ENCODE data around the gene NEU3.
"Not testable (repeated sequence)": the region's sequence is repeated elsewhere in the genome, so short reads cannot be mapped to it uniquely, and the experiment has no call there.

The NEU3 gene

DNA sequence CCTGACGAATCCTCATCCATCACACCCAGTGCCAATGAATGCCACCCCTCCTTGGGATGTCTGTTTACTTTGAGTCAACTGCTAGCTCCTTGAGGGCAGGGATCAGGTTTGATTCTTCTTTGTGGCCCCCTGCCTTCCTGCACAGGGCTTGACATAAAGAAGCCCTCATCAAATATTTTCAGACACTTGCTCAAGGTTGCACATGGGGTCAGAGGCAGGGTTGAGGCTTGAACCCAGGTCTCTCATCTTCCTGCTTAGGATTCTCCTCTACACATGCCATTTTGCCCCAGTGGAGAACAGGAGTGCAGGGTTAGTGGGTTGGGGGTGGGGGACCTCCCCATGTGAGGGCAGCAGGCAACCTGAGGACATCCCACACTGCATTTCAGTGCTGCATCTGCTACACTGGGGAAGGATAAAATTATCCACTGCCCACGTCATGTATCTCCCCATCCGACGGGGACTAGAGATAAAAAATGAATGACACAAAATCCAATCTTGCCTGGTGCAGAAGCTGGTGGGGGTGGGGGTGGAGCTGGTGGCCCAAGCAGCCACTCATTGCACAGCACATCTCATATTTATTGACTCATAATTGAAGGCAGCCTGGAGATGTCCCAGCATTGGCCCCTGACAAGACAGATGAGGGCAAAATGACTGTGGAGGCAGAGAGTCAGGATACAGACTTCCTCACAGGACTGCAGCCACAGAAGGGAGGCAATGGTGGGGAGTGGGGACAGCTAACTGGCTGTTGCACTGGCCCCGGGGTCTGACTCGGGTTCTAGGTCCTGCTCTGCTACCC is 41.3 kb downstream of the NEU3 start:
- no peak overlapping the region for H3K4me3 ChIP-seq (ENCODE audit: low read length)
- no peak for TF ChIP-seq ZNF274 (IDR thresholded peaks at IDR 0.05; ENCODE audit: low read depth, low read length)

DNA sequence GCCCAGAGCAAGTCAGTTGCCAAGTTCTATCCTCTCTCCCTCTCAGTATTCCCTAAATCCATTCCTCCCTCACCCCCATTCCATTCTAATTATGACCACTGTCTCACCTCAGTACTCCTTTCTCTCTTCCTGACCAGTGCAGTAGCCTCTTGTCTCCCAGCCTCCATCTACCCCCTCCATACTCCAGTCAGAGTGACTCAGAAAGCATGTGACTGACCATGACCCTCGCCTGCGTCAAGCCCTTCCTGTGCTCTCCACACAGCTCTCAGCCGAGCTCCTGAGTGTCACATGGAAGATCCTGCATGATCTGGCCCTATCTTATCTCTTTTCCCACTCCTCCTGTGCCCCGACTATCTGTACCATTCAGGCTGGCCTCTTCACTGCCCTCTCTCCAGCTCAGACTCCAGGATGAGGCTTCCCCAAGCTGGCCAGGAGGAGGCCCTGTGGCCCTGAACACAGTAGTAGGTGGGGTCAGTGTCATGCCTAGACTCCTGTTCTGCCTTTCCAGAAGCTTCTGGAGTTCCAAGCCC is 42.6 kb downstream of the NEU3 start:
- no peak for TF ChIP-seq ZNF274 (IDR thresholded peaks at IDR 0.05; ENCODE audit: low read depth, low read length)
- H3K4me3 ChIP-seq (ENCODE audit: low read length): no peak overlapping the region

DNA sequence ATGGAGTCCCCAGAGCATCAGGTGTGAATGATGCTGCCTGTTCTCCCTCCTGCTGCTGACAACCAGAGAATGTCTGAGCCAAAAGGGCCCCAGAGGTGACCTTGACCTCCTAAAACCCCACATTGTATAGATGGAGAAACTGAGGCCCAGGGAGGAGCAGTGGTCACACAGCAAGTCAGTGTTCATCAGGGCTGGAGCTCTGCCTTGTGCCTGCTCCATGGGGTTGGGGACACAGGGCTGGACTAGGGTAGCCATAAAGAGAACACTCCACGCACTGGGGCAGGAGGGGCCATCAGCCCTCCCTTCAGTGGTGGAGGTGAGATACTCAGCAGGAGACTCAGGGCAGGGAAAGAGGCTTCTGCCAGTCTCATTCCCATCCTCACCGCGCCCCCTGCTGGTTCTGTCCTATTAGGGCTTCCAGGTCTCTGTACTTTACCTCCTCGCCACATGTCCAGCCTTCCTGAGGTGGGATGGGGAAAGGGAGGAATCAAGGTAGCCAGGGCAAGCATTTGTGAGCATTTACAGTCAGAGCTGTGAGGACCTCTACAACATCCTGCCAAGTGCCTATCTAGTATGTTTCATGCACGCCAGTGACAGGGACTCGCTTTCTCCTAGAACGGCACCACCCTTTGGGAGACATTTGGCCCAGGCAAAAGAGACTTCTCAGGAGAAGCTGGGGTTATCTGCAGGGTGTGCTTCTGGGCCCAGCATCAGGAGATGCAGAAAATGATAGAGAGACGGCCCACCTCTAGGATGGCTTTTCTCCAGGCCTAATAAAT is 43.2 kb downstream of the NEU3 start:
- TF ChIP-seq ZNF274 (IDR thresholded peaks at IDR 0.05; ENCODE audit: low read depth, low read length): no peak
- no peak overlapping the region for H3K4me3 ChIP-seq (ENCODE audit: low read length)

DNA sequence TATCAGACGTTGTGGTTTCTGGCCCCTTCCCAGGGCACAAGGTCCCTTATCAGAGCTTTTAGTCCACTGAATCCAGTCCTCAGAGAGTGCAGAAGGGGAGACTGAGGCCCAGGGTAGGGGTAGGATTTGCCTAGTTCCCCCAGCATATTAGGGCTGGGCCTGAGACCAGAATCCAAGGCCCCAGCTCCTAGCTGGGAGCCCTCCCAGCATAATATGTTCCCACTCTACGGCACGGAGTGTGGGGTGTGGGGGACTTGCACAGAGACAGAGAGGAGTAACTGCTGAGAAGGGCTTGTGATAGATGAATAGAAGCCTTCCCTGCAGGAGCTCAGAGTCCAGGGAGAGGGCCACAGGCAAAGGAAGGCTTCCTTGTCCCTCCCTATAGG is 43.8 kb downstream of the NEU3 start:
- no peak for TF ChIP-seq ZNF274 (IDR thresholded peaks at IDR 0.05; ENCODE audit: low read depth, low read length)
- no peak overlapping the region for H3K4me3 ChIP-seq (ENCODE audit: low read length)

DNA sequence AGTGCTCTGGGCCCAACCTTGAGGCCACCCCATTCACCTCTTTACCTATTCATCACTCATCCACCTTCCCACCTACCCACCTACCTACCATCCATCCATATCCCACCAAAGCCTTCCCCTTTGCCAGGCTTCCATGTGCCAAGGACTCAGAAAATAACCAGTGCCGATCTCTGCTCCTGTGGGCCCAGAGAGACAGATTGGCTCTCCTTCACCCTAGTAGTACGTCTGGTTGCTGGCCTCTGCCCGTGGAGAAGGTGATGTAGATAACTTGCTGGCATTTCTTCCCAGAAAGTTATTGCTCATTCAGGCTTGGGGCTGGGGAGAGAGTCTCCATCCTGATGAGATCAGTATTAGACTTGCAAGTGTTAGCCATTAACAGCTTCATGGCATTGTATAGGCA is 45.2 kb downstream of the NEU3 start:
- no peak for TF ChIP-seq ZNF274 (IDR thresholded peaks at IDR 0.05; ENCODE audit: low read depth, low read length)
- no peak overlapping the region for H3K4me3 ChIP-seq (ENCODE audit: low read length)

DNA sequence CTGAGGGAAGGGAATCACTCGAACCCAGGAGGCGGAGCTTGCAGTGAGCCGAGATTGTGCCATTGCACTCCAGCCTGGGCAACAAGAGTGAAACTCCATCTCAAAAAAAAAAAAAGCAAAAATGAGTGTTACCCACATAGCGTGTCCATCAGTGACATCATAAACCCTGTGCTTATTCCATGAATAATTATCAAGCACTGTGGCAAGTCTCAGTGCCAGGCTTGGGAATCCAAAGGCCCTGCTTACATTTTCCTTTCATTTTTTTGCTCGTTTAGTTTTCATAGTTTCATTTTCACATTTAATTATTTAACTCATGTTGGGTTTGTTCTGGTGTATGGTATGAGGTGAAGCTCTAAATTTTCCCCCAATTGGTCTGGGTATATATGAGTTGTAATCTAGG is 46.5 kb downstream of the NEU3 start:
- no peak overlapping the region for H3K4me3 ChIP-seq (ENCODE audit: low read length)
- no peak for TF ChIP-seq ZNF274 (IDR thresholded peaks at IDR 0.05; ENCODE audit: low read depth, low read length)

DNA sequence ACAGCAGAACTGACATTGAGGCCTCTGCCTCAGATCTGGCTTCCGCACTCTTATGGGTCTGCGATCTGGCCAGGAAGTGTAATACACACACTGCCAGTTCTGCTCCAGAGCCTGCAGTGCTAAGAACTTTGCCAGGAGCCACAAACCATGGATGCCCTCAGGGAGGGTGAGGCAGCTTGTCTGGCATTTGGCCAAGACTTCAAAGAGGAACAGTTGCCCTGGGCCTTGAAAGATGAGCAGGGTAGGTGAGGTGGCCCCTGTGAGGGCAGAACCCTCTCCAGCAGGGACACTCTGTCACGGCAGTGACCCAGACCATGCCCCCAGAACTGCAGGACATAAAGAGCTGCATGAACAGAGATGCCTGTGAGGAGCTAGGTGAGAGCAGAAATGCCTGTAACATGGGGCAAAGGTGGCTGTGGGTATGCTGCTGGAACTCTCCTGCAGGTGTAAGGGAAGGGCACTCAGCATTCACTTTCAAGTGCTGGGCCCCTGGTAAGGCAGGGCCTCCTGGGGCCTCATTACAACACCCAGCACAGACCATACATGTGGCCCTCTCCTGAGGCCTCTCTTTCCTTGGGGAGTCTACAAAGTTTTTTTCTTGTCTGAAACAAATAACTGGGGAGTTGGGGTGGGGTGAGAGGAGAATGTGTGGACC is 47.3 kb downstream of the NEU3 start:
- TF ChIP-seq ZNF274 (IDR thresholded peaks at IDR 0.05; ENCODE audit: low read depth, low read length): no peak
- no peak overlapping the region for H3K4me3 ChIP-seq (ENCODE audit: low read length)

DNA sequence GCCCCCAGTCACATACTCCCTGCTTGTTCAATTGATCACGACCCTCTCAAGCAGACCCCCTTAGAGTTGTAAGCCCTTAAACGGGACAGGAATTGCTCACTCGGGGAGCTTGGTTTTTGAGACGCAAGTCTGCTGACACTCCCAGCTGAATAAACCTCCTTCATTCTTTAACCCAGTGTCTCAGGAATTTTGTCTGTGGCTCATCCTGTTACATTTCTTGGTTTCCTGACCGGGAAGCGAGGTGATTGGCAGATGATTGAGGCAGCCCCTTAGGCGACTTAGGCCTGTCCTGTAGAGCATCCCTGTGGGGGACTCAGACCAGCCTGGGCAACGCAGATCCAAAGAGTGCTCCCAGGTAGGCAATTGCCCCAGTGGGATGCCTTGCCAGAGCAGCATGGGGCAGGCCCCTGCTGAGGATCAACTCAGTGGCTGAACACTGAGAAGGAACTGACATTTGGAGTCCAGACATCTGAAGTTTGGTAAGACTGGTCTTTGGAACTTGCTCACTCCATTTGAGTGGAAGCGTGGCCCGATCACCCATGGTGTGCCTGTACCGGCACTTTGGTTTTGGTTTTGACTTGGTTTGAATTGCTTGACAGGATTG is 51.5 kb downstream of the NEU3 start:
- no peak overlapping the region for H3K4me3 ChIP-seq (ENCODE audit: low read length)
- no peak for TF ChIP-seq ZNF274 (IDR thresholded peaks at IDR 0.05; ENCODE audit: low read depth, low read length)

DNA sequence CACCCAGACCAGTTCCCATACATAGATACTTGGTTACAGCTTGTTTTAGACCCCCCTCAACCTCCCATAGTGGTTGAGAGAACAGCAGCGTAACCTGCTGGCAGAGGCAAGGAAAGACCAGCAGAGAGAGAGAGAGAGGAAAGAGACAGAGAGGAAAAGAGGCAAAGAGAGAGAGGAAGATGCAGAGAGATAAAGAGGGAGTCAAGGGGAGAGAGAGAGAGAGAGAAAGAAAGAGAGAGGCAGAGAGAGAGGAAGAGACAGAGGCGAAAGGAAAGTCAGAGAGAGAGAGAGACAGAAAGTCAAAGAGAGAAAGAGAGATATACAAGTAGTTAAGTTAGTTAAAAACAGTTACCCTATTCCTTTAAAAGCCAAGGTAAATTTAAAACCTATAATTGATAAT is 52.5 kb downstream of the NEU3 start:
- no peak for TF ChIP-seq ZNF274 (IDR thresholded peaks at IDR 0.05; ENCODE audit: low read depth, low read length)
- no peak overlapping the region for H3K4me3 ChIP-seq (ENCODE audit: low read length)

DNA sequence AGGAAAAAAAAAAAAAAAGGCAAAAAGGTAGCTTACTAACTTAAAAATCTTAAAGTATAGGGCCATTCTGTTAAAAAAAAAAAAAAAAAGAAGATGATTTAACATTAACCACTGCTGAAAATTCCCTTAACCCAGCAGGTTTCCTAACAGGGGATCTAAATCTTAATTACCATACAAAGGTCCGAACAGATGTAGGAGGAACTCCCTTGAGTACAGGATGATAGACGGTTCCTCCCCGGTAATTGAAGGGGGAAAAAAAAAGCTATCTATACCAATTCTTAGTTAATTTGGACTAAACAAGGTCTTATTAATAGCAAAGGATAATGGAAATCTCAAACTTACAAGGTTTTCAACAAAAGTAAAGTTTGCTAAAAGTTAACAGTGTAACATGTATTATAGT is 53.1 kb downstream of the NEU3 start:
- not testable (repeated sequence) for H3K4me3 ChIP-seq (ENCODE audit: low read length)

DNA sequence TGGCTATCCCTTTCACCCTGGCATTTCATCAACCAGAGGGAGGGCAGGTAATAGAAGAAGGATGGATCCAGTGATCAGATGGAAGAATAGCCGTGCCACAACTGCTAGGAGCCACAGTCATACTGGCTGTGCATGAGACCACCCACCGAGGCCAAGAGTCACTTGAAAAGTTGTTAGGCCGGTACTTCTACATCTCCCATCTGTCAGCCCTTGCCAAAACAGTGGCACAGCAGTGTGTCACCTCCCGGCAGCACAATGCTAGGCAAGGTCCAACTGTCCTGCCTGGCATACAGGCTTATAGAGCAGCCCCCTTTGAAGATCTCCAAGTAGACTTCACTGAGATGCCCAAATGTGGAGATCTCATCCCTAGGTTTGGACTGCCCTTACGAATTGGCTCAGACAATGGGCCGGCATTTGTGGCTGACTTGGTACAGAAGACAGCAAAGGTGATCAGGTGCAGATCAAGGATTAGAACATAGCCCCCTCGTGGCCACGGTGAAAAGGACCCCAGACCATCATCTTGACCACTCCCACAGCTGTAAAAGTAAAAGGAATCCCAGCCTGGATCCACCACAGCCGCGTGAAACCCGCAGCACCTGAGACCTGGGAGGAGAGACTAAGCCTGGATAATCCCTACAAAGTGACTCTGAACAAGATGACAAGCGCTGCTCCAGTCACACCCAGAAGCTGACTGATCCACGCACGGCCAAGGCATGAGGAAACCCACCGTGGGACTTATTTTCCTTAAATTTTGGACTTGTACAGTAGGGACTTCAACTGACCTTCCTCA is 55.8 kb downstream of the NEU3 start:
- H3K4me3 ChIP-seq (ENCODE audit: low read length): not testable (repeated sequence)

DNA sequence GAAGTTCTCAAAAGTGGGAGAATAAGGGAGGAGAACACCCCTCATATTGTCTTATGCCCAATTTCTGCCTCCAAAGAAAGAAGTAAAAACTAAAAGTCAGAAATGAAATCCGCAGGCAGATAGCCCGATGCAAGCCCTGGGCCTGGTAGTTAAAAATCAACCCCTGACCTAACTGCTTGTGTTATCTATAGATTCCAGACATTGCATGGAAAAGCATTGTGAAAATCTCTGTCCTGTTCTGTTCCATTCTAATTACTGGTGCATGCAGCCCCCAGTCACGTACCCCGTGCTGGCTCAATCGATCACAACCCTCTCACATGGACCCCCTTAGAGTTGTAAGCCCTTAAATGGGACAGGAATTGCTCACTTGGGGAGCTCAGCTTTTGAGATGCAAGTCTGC is 57.9 kb downstream of the NEU3 start:
- not testable (repeated sequence) for H3K4me3 ChIP-seq (ENCODE audit: low read length)

DNA sequence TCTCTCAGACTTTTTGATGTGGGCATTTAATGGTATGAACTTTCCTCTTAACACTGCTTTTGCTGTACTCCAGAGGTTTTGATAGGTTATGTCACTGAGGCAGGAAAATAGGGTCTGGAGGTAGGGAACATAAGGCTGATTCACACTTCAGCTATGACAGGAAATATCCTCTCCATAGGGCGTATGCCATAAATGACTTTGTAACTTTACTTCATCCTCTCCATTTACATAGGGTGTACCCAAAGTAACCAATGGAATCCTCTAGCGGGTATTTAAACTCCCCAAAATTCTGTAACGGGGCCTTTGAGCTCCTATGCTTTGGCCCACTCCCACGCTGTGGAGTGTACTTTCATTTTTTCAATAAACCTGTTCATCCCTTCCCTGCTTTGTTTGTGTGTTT is 58.5 kb downstream of the NEU3 start:
- H3K4me3 ChIP-seq (ENCODE audit: low read length): no peak overlapping the region

DNA sequence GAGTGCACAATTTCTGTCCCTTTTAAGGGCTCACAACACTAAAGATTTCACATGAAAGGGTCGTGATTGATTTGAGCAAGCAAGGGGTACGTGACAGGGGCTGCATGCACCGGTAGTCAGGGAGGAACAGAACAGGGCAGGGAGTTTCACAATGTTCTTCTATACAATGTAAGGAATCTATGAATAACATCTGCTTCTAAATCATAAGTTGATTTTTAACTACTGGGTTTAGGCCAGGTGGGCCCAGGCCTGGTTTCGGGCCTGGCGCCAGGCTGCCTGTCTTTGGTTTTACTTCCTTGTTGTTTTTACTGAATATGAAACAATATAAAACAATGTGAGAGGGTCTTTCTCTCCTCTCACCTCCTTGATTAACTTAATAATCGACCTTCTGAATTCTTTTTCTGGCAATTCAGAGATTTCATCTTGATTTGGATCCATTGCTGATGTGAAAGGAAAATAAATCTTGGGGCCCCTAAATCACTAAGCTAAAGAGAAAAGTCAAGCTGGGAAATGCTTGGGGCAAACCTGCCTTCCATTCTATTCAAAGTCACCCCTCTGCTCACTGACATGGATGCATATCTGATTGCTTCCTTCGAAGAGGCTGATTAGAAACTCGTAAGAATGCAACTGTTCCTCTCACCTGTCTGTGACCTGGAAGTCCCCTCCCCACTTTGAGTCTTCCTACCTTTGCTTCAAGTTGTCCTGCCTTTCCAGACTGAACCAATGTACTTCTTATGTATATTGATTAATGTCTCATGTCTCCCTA is 61.0 kb downstream of the NEU3 start:
- not testable (repeated sequence) for H3K4me3 ChIP-seq (ENCODE audit: low read length)

More for the DNA sequence above, 58.5 kb downstream of the NEU3 start:
- no peak for TF ChIP-seq ZNF274 (IDR thresholded peaks at IDR 0.05; ENCODE audit: low read depth, low read length)

Data from GM08714 (cell line).